ENCODE data around the gene LRRC75A. TPM values are rescaled to one million over a fixed set of nuclear protein-coding genes. Genes with fewer than 3 reads are reported as not detected.
A peak's percentile ranks its signal among the peaks of the same experiment; 100 is the strongest.

LRRC75A gene
- total RNA-seq, 1 experiment from 2014 or later = 22.9 TPM

DNA sequence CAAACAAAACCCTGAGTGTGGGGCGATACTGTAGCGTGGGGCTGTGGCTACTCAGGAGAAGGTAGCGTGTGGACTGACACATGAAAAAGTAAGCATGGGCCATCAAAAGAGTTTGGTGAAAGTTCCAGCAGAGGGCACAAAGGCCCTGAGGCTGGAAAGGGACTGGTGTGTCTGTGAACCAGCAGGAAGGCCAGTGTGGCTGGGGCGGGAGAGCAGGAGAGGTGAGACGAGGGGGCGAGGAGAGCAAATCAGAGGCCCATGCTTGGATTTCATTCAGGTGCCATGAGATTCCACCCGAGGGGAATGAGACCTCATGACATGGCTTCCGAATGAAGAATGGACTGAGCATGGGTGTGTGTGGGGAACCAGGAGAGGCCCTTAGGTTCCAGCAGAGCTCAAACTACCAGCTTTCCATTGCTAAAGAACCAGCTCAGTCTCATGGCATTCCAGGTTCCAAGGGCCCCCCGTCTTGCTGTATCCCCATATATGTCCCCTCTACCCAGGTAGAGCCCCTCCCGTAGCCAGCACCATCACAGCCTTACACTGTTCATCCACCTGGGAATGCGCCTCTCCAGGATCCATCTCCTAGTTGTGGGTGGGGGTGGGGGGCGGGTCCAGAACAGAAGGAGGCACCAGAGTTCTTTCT is 45.5 kb downstream of the LRRC75A start (continued):
- no peak for TF ChIP-seq MYBL2 (CRISPR knock-in tag; IDR thresholded peaks at IDR 0.05)
- TF ChIP-seq NFATC4 (CRISPR knock-in tag; IDR thresholded peaks at IDR 0.05) = 0 out of 2 replicates have a peak, but pooled peaks have one; percentile 33
- 0 out of 2 replicates have a peak, but pooled peaks have one; percentile 11 for TF ChIP-seq USF2 (CRISPR knock-in tag; IDR thresholded peaks at IDR 0.05)

DNA sequence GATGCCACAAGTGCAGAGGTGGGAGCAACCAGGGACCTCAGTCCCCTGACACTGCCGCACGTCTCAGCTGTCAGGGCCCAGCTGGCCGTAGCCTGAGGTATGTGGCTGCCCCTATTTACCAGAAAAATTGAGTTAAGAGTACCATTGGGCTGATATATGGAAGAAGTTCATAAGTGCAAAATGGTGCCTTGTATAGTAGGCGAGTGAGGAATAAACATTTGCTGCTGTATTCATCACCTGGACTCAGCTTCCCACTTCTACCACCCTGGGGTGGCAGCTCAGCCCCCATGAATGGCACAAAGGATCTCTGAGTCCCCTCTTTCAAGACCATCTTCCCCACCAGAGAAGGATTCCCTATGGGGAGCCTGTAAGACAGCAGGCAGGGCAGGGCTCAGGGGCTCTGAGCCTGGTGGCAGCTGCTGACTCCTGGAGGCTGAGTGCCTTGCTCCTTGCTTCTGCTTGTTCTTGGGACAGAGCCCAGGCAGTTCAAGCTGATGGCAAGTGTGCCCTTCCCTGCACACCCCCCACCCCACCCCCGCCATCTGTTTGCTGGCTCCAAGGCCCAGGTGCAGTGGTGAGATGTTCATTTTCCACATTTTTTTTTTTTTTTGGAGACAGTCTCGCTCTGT is 47.6 kb downstream of the LRRC75A start:
- POLR2A ChIA-PET = interaction anchor here (0.6 to 2.0 kb wide), 3 partner anchors 37 to 1733 kb away, joined by 3 to 9 read pairs (median 3); no protein-coding TSS in a partner anchor

More for the DNA sequence above, 47.6 kb downstream of the LRRC75A start:
- ATAC-seq (peak; percentile 7), DNase-seq (ENCODE audit: low spot score) (no peak)
- H3K4me3 Mint-ChIP-seq = no peak overlapping the region
- H3K36me3 Mint-ChIP-seq = peaks cover 63% of the 10 kb centered on the region
- CTCF ChIA-PET = interaction anchor here (0.7 to 3.8 kb wide), 8 partner anchors 9 to 82 kb away, joined by 3 to 20 read pairs (median 4); no protein-coding TSS in a partner anchor
- TF ChIP-seq NFATC4 (CRISPR knock-in tag; IDR thresholded peaks at IDR 0.05) (peak; percentile 83), ZNF671 (CRISPR knock-in tag; IDR thresholded peaks at IDR 0.05) (peak; percentile 76; the same call in 1 of the 2 replicates), MLX (CRISPR knock-in tag; IDR thresholded peaks at IDR 0.05) (no peak), EMX1 (CRISPR knock-in tag; IDR thresholded peaks at IDR 0.05) (no peak; the same call in 1 of the 2 replicates), NR2C2 (CRISPR knock-in tag; IDR thresholded peaks at IDR 0.05) (no peak), ESRRA (CRISPR knock-in tag; IDR thresholded peaks at IDR 0.05; ENCODE audit: borderline replicate concordance) (no peak), USF2 (CRISPR knock-in tag; IDR thresholded peaks at IDR 0.05) (no peak), ZNF416 (CRISPR knock-in tag; IDR thresholded peaks at IDR 0.05) (peak; percentile 74; the same call in 1 of the 2 replicates), KAT7 (CRISPR knock-in tag; IDR thresholded peaks at IDR 0.05; ENCODE audit: borderline replicate concordance) (no peak), ZNF138 (CRISPR knock-in tag; conservative IDR thresholded peaks at IDR 0.05) (no peak), ETV6 (CRISPR knock-in tag; IDR thresholded peaks at IDR 0.05) (no peak), IRF2 (CRISPR knock-in tag; IDR thresholded peaks at IDR 0.05; ENCODE audit: borderline replicate concordance, low read depth) (no peak), IRF1 (CRISPR knock-in tag; IDR thresholded peaks at IDR 0.05) (peak; percentile 15; the same call in 1 of the 2 replicates)
- TF ChIP-seq, protein P1, sequence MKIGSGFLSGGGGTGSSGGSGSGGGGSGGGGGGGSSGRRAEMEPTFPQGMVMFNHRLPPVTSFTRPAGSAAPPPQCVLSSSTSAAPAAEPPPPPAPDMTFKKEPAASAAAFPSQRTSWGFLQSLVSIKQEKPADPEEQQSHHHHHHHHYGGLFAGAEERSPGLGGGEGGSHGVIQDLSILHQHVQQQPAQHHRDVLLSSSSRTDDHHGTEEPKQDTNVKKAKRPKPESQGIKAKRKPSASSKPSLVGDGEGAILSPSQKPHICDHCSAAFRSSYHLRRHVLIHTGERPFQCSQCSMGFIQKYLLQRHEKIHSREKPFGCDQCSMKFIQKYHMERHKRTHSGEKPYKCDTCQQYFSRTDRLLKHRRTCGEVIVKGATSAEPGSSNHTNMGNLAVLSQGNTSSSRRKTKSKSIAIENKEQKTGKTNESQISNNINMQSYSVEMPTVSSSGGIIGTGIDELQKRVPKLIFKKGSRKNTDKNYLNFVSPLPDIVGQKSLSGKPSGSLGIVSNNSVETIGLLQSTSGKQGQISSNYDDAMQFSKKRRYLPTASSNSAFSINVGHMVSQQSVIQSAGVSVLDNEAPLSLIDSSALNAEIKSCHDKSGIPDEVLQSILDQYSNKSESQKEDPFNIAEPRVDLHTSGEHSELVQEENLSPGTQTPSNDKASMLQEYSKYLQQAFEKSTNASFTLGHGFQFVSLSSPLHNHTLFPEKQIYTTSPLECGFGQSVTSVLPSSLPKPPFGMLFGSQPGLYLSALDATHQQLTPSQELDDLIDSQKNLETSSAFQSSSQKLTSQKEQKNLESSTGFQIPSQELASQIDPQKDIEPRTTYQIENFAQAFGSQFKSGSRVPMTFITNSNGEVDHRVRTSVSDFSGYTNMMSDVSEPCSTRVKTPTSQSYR (CRISPR knock-in tag; IDR thresholded peaks at IDR 0.05) = no peak
- TF ChIP-seq, protein P2, sequence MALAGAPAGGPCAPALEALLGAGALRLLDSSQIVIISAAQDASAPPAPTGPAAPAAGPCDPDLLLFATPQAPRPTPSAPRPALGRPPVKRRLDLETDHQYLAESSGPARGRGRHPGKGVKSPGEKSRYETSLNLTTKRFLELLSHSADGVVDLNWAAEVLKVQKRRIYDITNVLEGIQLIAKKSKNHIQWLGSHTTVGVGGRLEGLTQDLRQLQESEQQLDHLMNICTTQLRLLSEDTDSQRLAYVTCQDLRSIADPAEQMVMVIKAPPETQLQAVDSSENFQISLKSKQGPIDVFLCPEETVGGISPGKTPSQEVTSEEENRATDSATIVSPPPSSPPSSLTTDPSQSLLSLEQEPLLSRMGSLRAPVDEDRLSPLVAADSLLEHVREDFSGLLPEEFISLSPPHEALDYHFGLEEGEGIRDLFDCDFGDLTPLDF (CRISPR knock-in tag; IDR thresholded peaks at IDR 0.05) = no peak
- TF ChIP-seq, protein P3, sequence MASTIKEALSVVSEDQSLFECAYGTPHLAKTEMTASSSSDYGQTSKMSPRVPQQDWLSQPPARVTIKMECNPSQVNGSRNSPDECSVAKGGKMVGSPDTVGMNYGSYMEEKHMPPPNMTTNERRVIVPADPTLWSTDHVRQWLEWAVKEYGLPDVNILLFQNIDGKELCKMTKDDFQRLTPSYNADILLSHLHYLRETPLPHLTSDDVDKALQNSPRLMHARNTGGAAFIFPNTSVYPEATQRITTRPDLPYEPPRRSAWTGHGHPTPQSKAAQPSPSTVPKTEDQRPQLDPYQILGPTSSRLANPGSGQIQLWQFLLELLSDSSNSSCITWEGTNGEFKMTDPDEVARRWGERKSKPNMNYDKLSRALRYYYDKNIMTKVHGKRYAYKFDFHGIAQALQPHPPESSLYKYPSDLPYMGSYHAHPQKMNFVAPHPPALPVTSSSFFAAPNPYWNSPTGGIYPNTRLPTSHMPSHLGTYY (CRISPR knock-in tag; IDR thresholded peaks at IDR 0.05) = no peak; the same call in 1 of the 2 replicates
- TF ChIP-seq, protein P4, sequence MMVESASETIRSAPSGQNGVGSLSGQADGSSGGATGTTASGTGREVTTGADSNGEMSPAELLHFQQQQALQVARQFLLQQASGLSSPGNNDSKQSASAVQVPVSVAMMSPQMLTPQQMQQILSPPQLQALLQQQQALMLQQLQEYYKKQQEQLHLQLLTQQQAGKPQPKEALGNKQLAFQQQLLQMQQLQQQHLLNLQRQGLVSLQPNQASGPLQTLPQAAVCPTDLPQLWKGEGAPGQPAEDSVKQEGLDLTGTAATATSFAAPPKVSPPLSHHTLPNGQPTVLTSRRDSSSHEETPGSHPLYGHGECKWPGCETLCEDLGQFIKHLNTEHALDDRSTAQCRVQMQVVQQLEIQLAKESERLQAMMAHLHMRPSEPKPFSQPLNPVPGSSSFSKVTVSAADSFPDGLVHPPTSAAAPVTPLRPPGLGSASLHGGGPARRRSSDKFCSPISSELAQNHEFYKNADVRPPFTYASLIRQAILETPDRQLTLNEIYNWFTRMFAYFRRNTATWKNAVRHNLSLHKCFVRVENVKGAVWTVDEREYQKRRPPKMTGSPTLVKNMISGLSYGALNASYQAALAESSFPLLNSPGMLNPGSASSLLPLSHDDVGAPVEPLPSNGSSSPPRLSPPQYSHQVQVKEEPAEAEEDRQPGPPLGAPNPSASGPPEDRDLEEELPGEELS (CRISPR knock-in tag; IDR thresholded peaks at IDR 0.05) = no peak
- peak overlapping the region; percentile 45 for H3K27ac Mint-ChIP-seq
- H3K9me3 Mint-ChIP-seq = no peaks in the 10 kb centered on the region
- H3K4me1 Mint-ChIP-seq = peaks cover 53% of the 10 kb centered on the region
- H3K27me3 Mint-ChIP-seq (ENCODE audit: low read depth) = no peaks in the 10 kb centered on the region
